GM18907 (cell line): Measurements from ENCODE around the gene TMEM131L.
"Not testable (repeated sequence)": the region's sequence is repeated elsewhere in the genome, so short reads cannot be mapped to it uniquely, and the experiment has no call there.

Experiments
- ATAC-seq: cut with Tn5 transposase; IDR thresholded peaks from one replicate; pipeline ENCODE4 v1.9.1; 2021; ENCODE audit warnings: mild to moderate bottlenecking, moderate library complexity; ENCODE audit not compliant: unreplicated experiment

Gene TMEM131L

DNA sequence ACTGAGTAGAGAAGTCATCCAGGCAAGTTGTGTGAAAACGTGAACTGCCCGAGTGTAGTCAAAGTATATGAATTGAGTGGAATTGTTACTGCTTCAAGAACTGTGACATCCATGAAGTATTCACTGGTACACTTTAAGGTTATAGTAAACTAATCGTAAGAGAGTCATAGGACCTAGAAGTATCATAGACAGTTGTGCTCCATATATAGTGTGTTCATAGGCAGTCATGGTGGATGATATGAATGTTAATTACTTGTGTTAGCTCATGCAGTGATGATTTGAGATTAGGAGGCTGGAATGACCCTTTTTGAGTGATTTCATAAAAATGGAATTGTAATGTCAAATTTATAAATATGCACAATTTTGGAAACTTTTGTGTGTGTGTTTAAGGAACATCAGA, 136.6 kb downstream of the TMEM131L start:
- no peak for ATAC-seq

DNA sequence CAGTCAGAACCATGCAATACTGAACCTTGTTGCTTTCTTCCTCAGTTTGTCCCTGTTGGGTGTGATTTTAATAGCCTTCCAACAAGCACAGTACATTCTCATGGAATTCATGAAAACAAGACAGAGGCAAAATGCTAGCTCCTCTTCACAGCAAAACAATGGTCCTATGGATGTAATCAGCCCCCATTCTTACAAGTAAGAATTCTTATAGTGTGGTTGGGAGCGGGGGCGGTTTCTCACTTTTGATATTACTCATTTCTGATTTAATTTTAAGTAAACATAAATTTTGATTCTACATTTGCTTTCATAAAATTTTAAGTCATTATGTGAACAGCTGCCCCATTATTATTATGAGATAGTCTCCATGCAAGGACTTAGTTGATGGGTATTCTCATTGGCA, 137.1 kb downstream of the TMEM131L start:
- ATAC-seq: no peak

DNA sequence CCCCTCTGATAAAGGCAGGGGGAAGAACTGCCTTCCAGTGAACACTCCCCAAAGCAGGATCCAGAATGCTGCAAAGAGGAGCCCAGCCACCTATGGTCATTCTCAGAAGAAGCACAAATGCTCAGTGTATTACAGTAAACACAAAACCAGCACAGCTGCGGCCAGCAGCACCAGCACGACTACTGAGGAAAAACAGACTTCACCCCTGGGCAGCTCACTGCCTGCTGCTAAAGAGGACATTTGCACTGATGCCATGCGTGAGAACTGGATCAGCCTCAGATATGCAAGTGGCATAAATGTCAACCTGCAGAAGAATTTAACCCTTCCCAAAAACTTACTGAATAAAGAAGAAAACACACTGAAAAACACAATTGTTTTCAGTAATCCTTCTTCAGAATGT, 137.7 kb downstream of the TMEM131L start:
- ATAC-seq: no peak

DNA sequence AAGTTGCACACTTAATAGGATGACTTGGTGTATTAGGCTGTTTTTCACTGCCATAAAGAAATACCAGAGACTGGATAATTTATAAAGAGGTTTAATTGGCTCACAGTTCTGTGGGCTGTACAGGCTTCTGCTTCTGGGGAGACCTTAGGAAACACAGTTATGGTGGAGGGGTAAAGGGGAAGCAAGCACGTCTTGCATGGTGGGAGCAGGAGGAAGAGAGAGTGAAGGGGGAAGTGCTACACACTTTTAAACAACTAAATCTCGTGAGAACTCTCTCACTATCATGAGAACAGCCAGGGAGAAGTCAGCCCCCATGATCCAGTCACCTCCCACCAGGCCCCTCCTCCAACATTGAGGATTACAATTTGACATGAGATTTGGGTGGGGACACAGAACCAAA, 142.9 kb downstream of the TMEM131L start:
- ATAC-seq: not testable (repeated sequence)

DNA sequence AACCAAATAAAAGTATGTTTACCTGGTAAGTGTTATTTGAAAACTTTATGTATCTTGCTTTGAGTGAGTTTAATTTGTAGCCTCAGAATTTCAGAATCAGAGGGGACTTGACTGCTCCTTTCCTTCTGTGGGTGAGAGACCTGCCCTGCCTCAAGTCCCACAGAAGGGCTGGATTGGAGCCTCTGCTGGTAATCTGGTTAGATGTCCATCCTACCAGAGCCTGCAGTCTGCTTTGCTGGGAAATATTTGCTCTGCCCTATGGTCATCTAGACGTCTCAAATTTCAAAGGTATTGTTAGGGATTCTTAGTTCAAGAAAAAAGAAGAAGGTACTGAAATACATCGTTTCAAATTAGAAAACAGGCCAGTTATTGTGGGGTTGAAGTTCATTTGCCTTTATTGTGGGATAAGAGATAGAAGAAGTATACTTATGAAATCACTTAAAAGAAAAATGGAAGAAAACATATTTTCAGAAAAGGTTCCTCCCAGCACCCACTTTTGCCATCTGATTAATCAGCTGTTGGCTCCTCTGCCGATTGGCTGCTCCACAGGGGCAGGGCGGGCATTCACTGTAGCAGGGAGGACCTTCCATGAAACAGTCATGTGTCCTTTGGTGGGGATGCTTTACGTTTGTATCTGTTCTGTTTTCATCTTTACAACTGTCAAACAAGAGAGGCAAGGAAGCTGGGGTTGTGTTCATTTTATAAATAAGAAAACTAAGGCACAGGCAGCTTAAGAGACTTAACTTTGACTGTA, 144.6 kb downstream of the TMEM131L start:
- ATAC-seq: no peak

DNA sequence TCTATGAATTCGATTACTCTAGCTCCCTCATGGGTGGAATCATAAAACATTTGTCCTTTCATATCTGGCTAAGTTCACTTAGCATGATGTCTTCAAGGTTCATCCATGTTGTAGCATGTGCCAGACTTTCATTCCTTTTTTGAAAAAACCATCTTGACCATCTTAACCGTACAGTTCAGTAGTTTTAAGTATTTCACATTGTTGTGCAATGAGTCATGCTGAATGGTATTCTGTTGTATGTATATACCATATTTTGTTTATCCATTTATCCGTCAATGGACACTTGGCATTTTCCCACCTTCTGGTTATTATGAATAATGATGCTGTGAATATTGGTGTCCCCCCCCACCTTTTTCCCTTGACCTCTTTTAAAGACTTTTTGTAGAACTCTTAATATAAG, 145.5 kb downstream of the TMEM131L start:
- ATAC-seq: no peak

DNA sequence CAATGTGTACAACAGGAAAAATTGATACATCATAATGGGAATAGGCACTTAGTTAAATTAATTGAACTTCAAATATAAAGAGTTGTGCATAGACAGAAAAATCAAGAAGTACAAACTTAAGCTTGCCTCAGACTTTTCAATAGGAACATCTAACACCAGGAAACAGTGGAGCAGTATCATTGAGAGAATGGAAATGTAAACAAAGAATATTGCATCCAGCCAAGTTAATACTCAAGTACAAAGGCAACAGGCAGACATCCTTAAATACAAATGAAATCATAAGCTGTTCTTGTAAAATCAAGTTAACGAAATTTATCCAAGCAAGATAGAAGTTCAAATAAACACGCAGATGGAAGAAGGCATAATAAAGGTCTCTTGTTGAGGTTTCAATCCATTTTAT, 146.7 kb downstream of the TMEM131L start:
- ATAC-seq: no peak

DNA sequence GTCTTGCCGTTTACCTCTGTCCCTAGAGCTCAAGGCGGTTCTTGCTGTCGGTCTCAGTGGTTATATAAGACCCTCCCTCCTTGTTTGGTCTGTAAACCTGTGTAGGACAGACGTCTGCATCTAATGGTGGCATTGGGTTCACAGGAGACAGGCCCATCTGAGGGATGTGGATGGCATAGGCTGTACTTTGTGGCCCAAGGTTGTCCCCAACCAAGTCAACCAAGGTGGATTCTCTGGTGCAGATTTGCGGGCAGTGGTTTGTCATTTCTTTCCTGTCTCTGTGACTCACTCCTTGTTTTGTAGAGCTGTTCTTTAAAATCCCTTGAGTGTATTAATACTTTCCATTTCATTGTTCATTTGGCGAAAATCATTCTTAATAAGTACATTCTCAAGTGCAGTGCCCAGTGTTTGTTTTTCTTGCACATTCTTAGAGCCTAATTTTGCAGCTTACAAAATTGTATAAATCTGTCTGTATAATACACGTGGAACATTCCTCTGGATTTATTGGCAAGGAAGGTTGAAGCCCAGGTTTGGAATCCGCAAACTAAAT, 149.9 kb downstream of the TMEM131L start:
- ATAC-seq: no peak

DNA sequence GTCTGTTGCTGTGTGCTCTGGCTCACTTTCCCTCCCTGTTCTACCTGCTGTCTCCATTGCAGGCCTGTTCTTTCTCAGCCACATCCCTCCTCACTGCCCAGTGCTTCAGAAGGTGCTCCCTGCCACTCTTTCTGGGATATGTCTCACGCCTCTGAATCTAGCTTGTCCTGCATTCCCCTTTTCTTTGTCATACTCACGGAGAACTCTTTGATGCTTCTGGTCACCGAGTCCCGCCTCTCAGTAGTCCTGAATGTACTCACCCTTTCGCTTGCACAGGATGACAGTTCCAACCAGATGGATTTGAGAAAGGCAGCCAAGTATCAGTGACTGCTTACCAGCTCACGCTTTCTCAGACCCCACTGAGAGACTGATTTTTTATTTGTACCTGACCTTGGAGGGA, 152.7 kb downstream of the TMEM131L start:
- ATAC-seq: no peak

DNA sequence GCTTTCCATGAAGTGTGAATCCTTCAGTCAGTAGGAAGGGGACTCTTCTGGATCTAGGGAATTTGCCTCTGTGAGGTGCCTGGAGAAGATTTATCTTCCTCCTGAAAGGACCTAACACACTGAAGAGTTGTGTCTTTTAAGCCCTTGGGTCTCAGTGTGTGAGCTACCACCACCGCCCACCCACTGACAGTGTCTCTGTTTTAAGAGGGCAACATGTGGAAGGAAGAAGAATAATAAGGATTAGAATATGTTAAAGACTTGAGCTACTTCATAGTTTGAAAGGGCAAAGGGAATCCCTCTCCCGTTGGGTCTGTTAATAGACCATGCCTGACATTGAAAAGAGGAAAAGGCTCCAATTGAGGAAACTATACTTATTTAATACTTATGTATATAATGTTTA, 153.7 kb downstream of the TMEM131L start:
- ATAC-seq: no peak

DNA sequence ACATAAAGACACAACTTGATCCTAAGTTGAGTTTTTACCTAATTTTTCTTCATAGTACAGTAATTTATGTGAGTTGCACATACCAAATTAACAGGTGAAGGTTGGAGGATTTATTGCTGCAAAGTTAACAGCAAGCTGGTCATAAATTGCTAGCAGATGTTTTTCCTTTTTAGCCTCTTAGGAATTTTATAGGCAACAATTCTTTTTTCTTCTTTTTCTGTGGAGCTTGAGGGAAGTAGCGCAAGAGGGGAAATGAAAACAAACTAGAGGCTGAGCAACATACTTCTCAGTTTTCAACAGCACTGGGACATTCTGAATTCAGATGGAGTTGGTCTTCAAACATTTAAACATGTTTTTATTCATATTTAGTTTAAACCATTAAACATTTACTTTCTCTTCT, 154.2 kb downstream of the TMEM131L start:
- ATAC-seq: no peak

DNA sequence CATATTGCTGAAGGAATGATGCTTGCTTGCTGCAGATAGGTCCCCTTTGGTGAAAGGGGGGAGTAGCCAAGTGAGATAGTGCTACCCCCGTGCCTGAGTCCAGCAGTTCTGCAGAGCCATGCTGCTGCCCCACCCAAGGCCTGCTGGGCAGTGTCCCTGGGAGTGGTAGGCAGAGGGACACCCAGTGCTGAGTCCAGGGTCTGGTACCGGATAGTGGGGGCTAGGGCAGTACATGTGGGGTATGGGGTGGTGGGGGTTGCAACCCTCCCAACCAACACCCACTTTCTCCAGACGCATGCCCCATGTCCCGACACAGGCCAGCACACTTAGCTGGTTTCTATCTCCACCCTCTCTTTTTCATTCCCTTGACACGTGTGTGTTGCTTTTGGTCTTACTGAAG, 155.9 kb downstream of the TMEM131L start:
- no peak for ATAC-seq

DNA sequence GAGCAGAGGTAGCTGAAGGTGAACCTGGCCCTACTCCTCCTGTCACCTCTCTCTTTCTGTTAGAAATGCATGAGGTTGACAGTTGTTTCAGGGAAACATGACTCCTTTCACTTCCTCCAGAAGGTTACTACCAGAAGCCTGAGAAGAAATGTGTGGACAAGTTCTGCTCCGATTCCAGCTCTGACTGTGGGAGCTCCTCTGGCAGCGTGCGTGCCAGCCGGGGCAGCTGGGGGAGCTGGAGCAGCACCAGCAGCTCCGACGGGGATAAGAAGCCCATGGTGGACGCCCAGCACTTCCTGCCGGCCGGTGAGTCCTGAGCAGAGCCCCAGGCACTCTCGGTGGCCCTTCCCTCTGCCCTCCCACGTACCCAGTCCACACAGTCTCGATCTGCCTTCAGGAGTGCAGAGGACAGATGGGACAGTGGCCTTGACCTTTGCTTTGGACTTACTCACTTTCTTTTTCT, 156.6 kb downstream of the TMEM131L start:
- no peak for ATAC-seq

DNA sequence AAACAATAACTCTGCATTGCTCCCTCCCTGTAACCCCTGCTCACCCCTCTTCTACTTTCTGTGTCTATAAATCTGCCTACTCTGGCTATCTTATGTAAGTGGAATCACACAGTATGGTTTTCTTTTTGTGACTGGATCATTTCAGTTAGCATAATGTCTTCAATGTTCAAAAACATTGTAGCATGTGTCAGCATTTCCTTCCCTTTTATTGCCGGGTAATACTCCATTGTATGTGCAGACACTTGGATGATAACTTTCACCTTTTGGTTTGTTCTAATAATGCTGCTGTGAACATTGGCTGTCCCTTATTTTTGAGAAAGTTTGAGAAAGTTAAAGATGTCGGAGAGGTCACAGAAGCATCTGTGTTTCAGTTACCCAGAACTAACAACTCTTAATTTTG, 157.3 kb downstream of the TMEM131L start:
- ATAC-seq: no peak

DNA sequence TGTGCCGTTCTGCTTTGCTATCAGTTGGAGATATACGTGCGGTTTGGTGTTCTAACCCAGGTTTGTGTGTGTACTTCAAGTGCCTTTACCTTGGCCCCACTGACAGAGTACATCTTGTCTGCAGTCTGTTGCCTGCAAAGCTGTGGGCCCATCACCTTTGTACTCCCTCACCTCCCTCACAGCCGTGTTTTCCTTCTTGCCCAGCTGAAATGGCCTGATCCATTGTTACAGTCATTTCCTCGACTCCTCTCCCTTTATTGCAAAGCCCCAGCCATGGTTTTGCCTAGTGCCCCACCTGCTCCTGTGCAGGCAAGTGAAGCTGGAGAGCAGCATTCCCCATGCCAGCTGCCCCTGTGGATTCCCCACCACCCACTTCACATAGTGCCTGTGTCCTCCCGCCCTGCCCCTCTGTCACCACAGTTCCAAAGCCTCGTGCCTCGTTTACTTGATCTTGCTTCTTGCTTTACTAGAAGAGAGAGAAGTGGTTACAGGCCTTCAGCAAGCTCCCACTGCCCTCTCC, 162.7 kb downstream of the TMEM131L start:
- no peak for ATAC-seq

DNA sequence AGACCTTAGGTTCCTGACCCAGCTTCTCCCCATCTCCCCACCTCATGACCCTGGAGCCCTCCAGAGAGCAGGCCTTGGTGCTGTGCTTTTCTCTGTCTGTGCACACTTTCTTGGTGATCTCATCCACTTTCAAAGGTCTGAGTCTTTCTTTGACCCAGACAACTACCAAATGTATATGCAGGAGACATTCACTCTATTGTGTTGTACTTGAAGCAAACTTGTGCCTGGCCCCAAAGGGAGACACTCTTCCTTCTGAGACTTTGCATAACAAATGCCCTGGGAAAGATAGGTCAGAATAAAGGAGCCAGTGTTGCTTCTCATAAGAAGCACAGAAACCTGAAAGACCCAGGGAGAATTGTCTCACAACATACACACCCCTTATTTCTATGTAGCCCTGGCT, 163.6 kb downstream of the TMEM131L start:
- no peak for ATAC-seq

DNA sequence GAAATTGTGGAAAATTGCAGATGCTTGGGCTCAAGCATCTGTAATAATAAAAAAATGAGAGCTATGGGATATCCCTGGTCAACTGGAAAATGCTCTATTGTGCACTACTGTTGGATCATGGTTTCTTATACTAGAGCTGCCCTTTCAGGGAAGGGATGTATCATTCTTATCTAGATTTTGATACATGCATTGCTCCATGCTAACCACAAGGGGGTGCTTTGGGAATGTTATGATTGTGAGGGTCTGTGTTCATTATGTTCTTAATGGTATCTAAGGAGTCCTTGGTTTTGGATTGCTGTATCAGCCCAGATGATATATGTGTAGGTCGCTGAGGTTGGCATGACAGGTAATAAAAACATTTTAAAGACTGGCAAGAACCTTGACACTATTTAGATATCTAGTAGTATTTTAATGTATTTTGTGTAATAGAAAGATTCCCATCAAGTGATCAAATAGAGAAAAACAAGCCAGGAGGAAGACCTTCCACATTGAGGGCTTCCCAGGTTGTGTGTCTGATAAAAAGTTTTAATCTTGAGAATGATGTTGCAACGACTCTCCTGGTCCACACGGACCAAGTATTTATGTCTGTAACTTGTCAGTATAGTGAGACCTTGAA, 168.7 kb downstream of the TMEM131L start:
- no peak for ATAC-seq

DNA sequence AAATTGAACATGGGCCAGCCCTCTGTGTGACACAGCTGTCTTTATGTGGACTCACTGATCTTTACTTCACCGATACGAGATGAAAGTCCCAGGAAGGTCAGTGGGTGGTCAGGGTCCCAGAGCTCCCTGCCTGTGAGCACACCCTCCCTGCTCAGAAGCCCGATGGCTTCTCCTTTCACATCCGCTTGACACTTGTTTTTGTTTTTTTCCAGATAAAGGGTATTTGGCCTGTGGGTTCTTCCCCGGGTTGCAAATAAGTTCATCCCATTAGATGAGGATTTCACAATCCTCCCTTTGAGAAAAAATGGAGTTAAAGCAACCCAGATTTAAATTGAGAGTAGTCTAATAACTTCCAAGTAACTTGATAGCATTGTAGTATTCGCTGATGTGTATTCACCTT, 169.7 kb downstream of the TMEM131L start:
- no peak for ATAC-seq

DNA sequence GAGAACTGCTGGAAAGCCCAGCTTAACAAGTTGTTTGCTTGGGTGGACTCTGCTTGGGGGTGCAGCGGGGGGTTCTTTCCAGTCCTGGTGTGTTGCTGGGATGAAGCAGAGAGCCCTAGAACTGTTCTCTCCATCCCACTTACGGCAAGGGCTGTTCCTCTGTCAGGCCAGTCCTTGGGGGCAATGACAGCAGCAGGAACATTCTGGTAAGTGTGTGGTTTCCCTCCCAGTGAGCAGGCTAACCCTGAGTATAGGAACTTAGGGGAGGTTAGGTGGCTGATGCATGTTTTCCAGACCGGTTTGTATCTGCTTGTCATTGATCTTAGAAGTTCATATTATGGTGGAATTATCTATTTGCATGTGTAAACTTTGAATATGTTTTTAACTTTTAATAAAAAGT, 171.0 kb downstream of the TMEM131L start:
- ATAC-seq: no peak

DNA sequence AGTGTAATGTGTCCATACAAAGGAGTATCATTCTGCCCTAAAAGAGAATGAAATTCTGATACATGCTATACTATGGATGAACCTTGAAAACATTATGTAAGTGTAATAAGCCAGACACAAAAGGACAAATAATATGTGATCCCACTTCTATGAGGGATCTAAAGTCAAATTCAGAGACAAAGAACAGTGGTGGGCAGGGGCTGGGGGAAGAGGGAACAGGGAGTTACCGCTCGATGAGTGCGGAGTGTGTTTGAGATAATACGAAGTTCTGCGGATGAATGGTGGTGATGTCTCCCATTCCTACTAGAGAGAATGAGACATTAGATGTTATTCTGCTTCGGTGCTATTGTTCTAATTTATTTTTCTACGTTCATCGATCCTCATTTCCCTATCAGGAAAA, 171.9 kb downstream of the TMEM131L start:
- no peak for ATAC-seq

DNA sequence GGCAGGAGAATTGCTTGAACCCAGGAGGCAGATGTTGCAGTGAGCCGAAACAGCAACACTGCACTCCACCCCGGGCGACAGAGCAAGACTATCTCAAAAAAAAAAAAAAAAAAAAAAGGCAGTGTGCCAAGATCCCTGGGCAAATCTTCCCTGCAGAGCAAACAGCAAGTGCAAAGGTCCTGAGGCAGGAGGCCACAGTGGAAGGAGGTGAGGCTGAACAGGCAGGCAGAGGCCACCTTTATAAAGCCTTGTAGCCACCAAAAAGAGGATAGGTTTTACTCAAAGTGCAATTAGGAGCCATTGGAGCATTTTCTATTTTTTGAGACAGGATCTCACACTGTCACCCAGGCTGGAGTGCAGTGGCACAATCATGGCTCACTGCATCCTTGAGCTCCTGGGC, 172.8 kb downstream of the TMEM131L start:
- no peak for ATAC-seq
